ENCODE data around the gene GPD2. TPM values are rescaled to one million over a fixed set of nuclear protein-coding genes. Genes with fewer than 3 reads are reported as not detected.

Gene GPD2
- total RNA-seq (2014; rRNA removed; shearing (Covaris generic)) = 72.2 and 84.6 TPM in 2 replicates

DNA sequence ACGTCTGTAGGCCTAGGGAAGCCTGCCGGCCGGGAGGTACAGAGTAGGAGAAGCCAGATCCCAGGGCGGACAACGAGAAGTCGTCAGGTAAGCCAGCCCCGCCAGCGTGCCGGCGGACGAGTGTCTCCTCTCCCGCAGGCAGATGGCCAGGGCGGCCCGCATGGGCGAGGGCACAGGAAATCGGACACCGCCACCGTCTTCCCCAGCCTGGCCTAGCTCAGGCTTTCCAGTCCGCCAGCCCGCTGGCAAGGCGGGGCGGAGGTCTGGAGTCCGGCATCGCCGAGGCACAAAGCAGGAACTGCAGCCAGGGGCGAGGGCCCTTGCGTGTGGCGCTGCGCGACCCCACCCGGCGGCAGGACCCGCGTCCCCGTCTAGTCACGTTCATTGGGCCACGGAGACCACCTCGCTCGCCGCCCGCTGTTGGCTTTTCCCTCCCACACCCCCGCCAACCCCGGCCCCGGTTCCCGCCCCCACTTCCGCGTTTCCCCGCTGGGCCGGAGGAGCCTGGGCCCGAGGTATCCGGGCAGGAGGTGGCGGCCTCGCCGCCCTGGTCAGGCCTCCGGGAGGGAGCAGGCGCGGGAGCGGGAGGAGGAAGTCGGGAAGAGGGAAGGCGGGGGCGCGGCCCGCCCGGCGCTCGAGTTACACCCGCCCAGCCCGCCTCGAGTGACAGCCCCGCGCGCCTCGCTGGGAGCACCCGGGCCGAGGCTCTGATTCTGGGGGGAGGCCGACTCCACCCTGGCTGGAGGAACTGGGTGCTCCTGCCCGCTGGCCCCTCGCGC lies at the start of gene GPD2:
Gene GPD2, plus strand, starts transcription at position 662 of the 779 bp plus-strand sequence. CDS start 39,727 bp downstream, outside the sequence.
- peak; percentile 73 for DNase-seq (ENCODE audit: low spot score)

- no peak for DNase-seq (ENCODE audit: low spot score)
Observed at GRCh38 chr2:156394033-156394741, 42.0 kb upstream of the GPD2 start.

DNA sequence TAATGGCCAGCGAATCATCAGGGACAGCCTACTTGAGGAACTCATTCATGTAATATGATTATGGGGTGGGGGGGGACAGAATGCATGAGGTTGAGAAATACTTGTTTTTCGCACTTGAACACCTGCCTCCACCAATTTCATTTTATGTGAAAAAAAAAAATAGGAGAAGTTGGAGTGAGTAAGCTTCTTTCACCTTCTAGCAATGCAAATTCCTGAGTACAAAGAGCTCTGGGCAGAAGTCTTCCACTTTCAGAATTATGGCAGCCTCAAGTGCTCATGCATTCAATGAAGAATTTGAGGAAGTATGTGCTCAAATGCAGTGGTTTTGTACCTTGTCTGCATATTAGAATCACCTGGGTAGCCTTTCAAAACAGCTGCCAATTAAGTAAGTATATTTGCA lies 40.1 kb upstream of the GPD2 start:
- no peak for DNase-seq (ENCODE audit: low spot score)

- no peak for DNase-seq (ENCODE audit: low spot score)
Observed at GRCh38 chr2:156397229-156397628, 39.0 kb upstream of the GPD2 start.

DNA sequence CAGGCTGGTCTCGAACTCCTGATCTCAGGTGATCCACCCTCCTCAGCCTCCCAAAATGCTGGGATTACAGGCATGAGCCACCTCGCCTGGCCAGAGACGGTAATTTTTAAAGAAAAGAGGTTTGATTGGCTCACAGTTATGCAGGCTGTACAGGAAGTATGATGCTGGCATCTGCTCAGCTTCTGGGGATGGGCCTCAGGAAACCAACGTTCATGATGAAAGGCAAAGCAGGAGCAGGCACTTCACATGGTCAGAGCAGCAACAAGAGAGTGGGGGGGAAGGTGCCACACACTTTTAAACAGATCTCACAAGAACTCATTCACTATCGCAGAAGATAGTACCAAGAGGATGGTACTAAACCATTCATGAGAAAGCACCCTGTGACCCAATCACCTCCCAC lies 38.0 kb upstream of the GPD2 start:
- DNase-seq (ENCODE audit: low spot score) = no peak

- peak; percentile 21 for DNase-seq (ENCODE audit: low spot score)
Observed at GRCh38 chr2:156399224-156399949, 36.8 kb upstream of the GPD2 start.

GRCh38 chr2:156399950-156400705 lies 36.1 kb upstream of the GPD2 start:
- peak; percentile 69 for DNase-seq (ENCODE audit: low spot score)

DNA sequence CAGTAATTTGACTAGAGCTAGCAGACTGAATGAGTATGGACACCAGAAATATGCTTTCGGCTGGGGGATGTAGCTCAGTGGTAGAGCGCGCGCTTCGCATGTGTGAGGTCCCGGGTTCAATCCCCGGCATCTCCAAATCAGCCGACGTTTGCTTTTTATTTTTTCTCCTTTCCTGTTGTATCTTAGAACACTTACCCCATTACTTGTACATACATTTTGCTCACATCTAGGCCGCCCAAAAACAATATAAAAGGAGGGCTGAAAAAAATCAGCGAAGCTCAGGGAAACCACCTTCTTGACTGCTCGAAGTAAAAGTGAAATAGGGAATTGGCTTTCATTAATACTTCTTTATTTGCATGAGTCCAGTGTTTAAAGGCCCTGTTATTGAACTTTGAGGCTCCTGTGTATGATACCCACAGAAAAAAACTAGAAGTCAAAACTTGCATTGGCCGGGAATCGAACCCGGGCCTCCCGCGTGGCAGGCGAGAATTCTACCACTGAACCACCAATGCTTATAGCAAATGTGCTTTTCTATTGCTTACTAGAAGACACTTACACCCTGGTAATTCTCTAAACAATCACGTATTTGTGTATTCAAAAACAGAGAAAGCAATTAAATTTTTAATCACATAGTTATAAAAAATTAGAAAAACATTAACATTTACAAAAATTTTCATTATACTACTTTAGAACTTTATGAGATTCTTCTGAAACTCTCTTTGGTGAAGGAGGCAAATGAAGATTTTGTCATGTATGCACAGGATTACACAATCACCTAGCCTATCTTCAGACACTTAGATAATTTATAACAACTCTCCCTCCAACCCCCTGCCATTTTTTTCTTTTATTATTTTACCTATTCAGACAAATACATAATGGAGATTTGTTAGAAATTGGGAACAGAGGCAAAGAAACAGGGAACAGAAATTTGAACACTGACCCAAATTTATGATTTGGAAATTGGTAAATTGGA lies 35.2 kb upstream of the GPD2 start:
- peak; percentile 70 for DNase-seq (ENCODE audit: low spot score)

- no peak for DNase-seq (ENCODE audit: low spot score)
Observed at GRCh38 chr2:156401861-156402260, 34.3 kb upstream of the GPD2 start.

DNA sequence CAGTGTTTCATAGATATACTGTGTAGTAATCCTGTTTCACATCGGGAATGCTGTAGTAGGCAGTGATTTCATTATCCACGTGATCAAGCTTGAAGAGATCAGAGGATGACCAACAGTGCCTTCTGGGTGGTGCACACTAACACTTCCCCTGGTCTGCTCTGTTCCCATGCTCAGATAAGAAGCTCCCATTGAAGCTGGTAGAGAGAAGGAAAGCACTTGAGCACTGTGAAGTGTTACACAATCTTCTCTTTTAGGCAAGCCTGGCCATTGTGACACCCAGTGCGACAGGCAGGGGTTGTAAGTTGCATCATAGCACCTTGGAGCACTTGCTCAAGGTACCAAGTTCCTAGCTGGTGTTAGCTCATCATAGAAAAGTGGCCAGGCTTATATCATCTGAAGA lies 30.6 kb upstream of the GPD2 start:
- DNase-seq (ENCODE audit: low spot score) = peak; percentile 18

GRCh38 chr2:156411835-156412234 lies 24.3 kb upstream of the GPD2 start:
- no peak for DNase-seq (ENCODE audit: low spot score)

GRCh38 chr2:156421851-156422250 lies 14.3 kb upstream of the GPD2 start:
- no peak for DNase-seq (ENCODE audit: low spot score)

DNA sequence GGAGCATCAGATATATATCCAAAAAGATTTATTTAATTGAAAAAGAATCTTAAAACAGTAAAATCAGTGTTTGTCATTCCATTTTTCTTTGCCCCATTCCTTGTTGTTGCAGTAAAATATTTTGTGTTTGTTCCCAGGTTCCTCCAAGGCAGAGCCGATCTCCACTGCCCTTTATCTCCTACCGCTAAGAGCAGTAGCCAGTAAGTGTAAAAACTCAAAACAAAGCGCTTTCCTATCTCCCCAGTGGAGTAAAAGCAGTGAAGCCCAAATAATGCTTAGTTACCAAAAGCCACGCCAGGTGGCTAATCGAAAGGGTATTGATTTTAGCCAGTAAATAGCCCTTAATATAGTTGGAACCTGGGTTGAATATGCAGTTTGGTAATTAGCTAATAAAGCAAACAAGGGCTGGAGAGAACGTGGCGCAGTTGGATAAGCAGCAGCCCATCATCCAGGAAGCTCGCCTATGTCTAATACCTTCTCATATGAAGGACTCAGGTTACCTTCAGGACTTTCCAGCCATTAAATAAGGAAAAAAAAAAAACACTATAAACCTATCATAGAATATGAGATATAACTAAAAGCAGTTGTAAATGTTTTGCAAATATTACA lies 12.4 kb upstream of the GPD2 start:
- no peak for DNase-seq (ENCODE audit: low spot score)

DNA sequence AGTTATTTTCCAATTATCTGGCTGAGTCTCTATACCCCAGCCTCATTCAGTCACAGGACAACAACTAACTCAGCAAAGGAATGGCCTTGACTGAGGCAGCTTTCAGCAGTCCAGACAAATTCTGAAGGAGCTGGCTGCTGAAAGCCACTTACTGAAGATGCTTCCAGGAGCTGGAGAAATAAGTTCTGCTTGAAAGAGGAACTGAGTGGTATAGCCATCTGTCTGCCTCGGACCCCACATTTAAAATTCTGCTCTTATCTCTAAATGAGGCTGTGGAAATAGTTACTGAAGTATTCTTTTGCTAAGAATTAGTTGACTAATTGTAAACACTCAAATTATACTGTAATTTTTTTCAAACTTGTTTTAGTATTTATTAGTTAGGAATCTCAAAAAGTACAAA lies 9.1 kb upstream of the GPD2 start:
- no peak for DNase-seq (ENCODE audit: low spot score)

- DNase-seq (ENCODE audit: low spot score) = no peak
Observed at GRCh38 chr2:156429211-156429610, 7.0 kb upstream of the GPD2 start.

DNA sequence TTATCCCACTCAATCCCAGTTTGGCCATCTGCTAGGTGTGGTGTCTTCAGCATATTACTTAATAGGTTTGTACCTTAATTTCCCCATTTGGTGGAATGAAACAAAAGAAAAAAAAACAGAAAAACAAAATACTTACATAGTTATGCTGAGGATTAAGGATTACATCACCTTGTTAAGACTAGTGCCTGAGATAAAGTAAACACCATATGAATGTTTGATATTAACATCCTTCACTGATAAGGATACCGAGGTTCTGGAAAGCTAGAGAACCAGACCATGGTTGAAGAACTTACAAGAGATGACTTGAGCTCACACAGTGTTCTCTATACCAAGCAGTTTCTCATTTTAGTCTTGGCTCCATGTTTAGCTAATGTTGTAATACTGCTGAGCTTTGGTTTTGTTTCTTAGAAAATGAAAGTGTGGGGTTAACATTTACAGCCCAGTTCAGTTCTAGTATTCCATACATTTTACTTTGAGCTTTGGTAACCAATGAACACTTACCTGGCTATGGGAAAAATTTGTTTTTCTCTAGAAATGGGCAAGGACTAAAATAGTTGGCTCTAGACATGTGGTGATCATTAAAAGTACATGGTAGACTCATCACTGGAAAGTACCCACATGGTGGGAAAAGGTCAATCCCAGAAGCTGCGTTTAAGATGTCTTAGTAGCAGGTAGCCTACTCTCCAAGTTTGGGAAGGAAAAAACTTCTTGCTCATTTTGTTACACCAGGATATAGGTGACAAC lies 5.8 kb upstream of the GPD2 start:
- no peak for DNase-seq (ENCODE audit: low spot score)

GRCh38 chr2:156430980-156431358 lies 5.2 kb upstream of the GPD2 start:
- DNase-seq (ENCODE audit: low spot score) = peak; percentile 84

DNA sequence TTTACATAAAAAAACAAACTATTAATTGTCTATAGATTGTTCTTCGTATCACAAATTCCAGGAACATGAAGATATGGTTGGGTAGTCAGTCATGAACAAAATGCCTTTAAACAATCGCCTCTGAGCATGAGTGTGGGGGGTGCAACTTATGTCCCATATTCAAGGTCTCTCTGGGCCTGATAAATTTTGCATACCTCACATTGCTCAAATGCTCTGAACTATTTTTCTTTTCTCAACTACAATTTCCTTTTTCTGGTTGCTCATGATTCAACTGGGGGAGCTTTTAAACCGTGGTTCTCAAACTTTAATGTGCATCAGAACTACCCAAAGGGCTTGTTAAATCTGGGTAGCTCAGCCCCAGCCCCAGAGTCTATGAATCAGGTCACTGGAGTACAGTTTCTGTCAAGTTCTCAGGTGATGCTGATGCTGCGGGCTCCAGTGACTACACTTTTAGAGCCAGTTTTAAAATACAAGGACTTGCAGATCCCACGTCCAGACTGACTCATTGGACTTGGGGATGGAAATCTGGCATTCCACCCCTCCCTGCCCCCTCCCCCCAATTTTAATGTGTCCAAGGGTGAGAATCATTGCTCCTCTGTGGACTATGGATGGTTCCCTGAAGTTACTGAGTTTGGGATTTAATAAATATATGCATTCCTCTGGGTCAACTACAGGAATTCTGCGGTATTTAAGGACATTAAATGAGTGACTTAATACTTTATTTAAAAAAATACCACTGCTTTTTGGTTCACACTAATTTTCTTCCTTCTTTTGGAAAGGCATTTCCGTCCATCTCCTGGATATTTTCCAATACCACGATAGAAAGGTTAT lies 1.5 kb upstream of the GPD2 start:
- no peak for DNase-seq (ENCODE audit: low spot score)

DNA sequence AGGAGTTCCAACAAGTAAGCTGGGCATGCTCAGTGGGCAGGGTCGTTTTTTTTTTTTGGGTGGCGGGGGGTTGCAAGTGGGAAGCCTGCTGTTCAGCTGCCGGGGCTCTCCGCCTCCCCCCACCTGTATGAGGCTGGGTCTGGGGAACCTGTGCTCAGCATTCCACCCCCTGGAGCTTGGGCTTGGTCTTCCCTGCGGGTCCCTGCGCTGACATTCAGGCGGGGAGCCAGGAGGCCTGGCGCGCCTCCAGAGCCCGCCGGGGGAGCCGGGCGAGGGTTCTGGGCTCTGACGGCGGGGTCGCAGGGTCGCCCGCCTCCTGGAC lies 822 bp upstream of the GPD2 start:
- no peak for DNase-seq (ENCODE audit: low spot score)
